GM19023 (cell line): ENCODE data around the gene NSFL1C.
A peak's percentile ranks its signal among the peaks of the same experiment; 100 is the strongest.

Source experiments
- ATAC-seq: cut with Tn5 transposase; IDR thresholded peaks from one replicate; pipeline ENCODE4 v1.9.1; 2021; ENCODE audit warnings: mild to moderate bottlenecking, moderate library complexity; ENCODE audit not compliant: unreplicated experiment

Gene NSFL1C

DNA sequence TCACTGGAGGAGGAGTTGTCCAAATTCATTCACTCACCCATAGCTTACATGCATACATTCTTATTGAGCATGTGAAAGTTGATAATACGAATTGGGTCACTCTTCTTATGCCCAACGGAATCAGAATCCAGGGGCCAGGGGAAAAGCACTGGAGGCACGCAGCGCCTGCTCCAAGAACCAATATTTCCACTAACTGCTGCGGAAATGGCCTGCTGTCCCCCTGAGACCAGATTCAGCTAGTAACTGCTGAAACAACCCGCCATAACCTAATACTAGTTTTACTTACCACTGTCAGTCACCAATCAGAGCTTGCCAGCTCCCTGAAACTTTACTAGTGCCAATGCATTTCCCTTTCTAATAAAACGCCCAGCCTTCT, 73.2 kb downstream of the NSFL1C start:
- no peak for ATAC-seq

GRCh38 chr20:1392693-1393506, 73.7 kb downstream of the NSFL1C start, which contains the start of gene FKBP1A:
TSS of gene FKBP1A (minus strand) at chr20:1393054. CDS start at chr20:1392998, 56 bp downstream.
- peak; percentile 88 for ATAC-seq

- peak; percentile 32 for ATAC-seq
Measured at GRCh38 chr20:1392443-1392692, 74.3 kb downstream of the NSFL1C start.
